Erythroblast (primary cell): ENCODE data around the gene SLC6A2.
"Not testable (repeated sequence)": the region's sequence is repeated elsewhere in the genome, so short reads cannot be mapped to it uniquely, and the experiment has no call there.

Source experiments
- DNase-seq, 2 experiments: peaks; one replicate each; lab custom pipeline; 2025; lab: John Stamatoyannopoulos, UW
- GATA1 ChIP-seq: IDR thresholded peaks from 2 replicates; pipeline ENCODE4 v1.6.1; 2011; ENCODE audit warnings: low read depth, mild to moderate bottlenecking, control low read depth, low read length, moderate library complexity
- POLR2A ChIP-seq: IDR thresholded peaks from 2 replicates; pipeline ENCODE4 v1.6.1; 2011; ENCODE audit warnings: mild to moderate bottlenecking, low read length

The SLC6A2 gene

GRCh38 chr16:55734665-55735064, 78.9 kb downstream of the SLC6A2 start:
- TF ChIP-seq GATA1 = no peak
- no peak for TF ChIP-seq POLR2A
- DNase-seq = no peak

DNA sequence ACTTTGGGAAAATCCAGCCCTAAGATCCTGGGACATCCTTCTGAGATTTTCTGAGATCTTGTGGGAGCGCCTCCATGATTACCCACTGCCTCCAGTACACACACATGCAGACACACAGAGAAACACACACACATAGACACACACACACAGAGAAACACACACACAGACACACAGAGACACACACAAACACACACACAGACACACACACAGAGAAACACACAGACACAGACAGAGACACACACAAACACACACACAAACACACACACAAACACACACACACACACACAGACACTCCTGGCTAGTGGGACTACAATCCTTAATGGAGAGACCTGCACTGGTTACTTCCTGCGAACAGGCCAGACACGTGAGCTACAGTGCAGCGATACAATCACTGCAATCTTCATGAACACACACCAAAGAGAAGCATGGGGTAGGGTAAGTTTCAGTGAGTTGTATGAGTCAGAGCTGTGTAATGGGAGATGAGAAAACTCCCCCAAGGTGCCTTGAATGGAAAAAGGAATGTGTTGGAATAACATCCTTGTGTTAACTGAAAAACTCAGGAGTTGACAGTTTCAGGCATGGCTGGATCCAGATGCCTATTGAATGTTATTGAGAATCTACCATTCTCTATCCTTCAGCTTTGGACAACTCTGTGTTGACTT, 79.5 kb downstream of the SLC6A2 start:
- no peak for DNase-seq
- TF ChIP-seq GATA1 (no peak), POLR2A (no peak)

DNA sequence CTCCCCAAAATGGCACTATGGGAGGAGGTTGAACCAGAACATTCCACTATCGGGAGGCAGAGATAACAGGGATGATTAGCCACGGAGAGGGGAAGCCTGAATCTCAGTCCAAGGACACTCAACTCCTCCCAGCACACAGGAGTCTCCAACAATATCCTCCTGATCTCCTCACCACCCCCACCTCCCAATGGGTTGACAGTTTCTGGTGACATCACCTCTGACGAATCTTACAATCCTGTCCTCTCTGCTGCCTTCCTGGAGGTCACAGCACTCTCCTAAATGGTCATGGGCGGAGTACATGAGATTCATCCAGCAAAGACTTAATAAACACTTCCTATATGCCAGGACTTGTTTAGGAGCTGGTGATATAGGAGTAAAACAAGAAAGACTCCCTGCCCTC, 80.9 kb downstream of the SLC6A2 start:
- no peak for TF ChIP-seq POLR2A
- TF ChIP-seq GATA1 = no peak
- no peak for DNase-seq

DNA sequence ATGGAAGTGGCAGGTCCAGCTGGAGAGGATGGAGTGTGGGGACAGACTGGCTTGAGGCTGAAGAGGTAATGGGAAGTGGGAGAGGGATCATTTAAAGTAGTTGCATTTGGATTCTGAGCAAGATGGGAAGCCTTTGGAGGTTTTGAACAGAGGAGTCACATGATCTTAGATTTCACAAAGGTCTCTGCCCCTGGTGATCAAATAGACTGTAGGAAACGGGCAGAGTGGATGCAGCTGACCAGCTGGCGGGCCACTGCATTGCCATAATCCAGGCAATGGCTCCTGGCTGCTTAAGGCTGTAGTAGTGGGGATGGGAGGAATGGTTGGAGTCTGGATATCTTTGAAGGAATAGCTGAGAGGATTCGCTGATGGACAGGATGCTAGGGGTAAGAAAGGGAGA, 81.5 kb downstream of the SLC6A2 start:
- no peak for DNase-seq
- TF ChIP-seq GATA1 (no peak), POLR2A (no peak)

DNA sequence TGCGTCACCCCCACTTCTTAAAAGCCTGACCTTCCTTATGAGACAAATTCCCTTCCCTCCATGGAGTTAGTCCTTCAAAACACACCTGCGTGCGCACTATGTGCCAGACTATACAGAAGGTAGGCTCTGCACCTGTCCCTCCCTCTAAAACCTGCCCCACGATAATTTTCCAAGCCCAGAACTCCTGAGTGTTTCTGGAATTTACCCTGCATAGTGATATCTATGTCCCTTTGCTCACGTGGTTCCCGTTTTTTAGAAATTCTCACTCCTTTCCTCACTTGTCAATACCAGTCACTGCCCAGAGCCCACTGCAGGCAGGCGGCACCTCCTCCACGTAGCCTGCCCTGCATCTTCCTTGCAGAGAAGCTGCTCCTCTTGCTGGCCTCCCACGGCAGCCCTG, 82.2 kb downstream of the SLC6A2 start:
- TF ChIP-seq GATA1 (no peak), POLR2A (no peak)
- DNase-seq = no peak

GRCh38 chr16:55746081-55746480, 90.3 kb downstream of the SLC6A2 start:
- no peak for DNase-seq
- TF ChIP-seq GATA1 (no peak), POLR2A (no peak)

- TF ChIP-seq POLR2A = no peak
- no peak for TF ChIP-seq GATA1
- no peak for DNase-seq
Measured at GRCh38 chr16:55747785-55748184, 92.0 kb downstream of the SLC6A2 start.

- DNase-seq = not testable (repeated sequence)
Measured at GRCh38 chr16:55752465-55753144, 96.8 kb downstream of the SLC6A2 start.

DNA sequence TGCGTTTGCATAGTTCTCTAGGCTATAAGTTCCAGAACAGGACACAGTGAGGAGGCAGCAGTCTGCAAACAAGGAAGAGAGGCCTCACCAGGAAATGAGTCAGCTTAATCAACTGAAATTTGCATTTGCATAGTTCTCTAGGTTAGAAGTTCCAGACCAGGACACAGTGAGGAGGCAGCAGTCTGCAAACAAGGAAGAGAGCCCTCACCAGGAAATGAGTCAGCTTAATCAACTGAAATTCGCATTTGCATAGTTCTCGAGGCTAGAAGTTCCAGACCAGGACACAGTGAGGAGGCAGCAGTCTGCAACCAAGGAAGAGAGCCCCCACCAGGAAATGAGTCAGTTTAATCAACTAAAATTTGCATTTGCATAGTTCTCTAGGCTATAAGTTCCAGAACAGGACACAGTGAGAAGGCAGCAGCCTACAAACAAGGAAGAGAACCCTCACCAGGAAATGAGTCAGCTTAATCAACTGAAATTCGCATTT, 97.4 kb downstream of the SLC6A2 start:
- not testable (repeated sequence) for DNase-seq
